HepG2 (cell line): ENCODE data around the gene USF2. TPM values are rescaled to one million over a fixed set of nuclear protein-coding genes. Genes with fewer than 3 reads are reported as not detected.

Source experiments
- AHR ChIP-seq: IDR thresholded peaks from 2 replicates; pipeline ENCODE4 v1.6.1; 2018; ENCODE audit warnings: missing genetic modification reagents, missing compliant biosample characterization
- ATF7-NPFF ChIP-seq: sonication (generic); formaldehyde crosslinking; IDR thresholded peaks from 2 replicates; pipeline ENCODE4 v1.8.1; 2023; ENCODE audit warnings: mild to moderate bottlenecking, low read depth, missing genetic modification reagents, moderate library complexity
- BHLHE40 ChIP-seq: IDR thresholded peaks from 2 replicates; pipeline ENCODE4 v1.6.1; 2011; ENCODE audit warnings: low read length, improper control_type of control experiment
- CREM ChIP-seq, 2 experiments: sonication (generic) in 1 of 2; formaldehyde crosslinking in 1 of 2; IDR thresholded peaks; 2 replicates each; pipeline versions ENCODE4 v1.4.0 to v1.6.1; 2016 to 2020; ENCODE audit warnings: antibody characterized with exemption in 1 of 2, mild to moderate bottlenecking in 1 of 2, missing genetic modification reagents in 1 of 2
- GABPB1 ChIP-seq: IDR thresholded peaks from 2 replicates; pipeline ENCODE4 v1.6.1; 2016; ENCODE audit warnings: mild to moderate bottlenecking, missing genetic modification reagents, moderate library complexity, missing compliant biosample characterization
- ISL2 ChIP-seq: sonication (generic); formaldehyde crosslinking; IDR thresholded peaks from 2 replicates; pipeline ENCODE4 v1.5.0; 2020; ENCODE audit warnings: missing genetic modification reagents
- KLF6 ChIP-seq: IDR thresholded peaks from 2 replicates; pipeline ENCODE4 v1.8.0; 2016; ENCODE audit warnings: missing biosample characterization, missing genetic modification reagents
- MYNN ChIP-seq: sonication (generic); formaldehyde crosslinking; IDR thresholded peaks from 2 replicates; pipeline ENCODE4 v1.4.0; 2020; ENCODE audit warnings: mild to moderate bottlenecking, low read depth, missing genetic modification reagents
- SMAD3 ChIP-seq: sonication (generic); formaldehyde crosslinking; IDR thresholded peaks from 2 replicates; pipeline ENCODE4 v1.4.0; 2020; ENCODE audit warnings: missing genetic modification reagents
- SMAD9 ChIP-seq: sonication (generic); formaldehyde crosslinking; IDR thresholded peaks from 2 replicates; pipeline ENCODE4 v1.5.1; 2020; ENCODE audit warnings: mild to moderate bottlenecking, missing genetic modification reagents
- SOX13 ChIP-seq, 3 experiments: fragments of 450-650 bp in 1 of 3; sonication (generic) in 1 of 3; formaldehyde crosslinking in 1 of 3; IDR thresholded peaks in 2 of 3; conservative IDR thresholded peaks in 1 of 3; 2 replicates each; pipeline versions ENCODE4 v1.5.0 to v1.6.1; 2016 to 2020; ENCODE audit warnings: antibody characterized with exemption in 1 of 3, mild to moderate bottlenecking in 1 of 3, missing compliant biosample characterization in 1 of 3, missing genetic modification reagents in 1 of 3, moderate library complexity in 1 of 3
- TEAD3 ChIP-seq: optimal IDR thresholded peaks from 2 replicates; pipeline ENCODE3; 2016; ENCODE audit warnings: borderline replicate concordance
- THAP11 ChIP-seq: IDR thresholded peaks from 2 replicates; pipeline ENCODE4 v1.6.1; 2016; ENCODE audit warnings: missing biosample characterization, missing genetic modification reagents
- ZNF225 ChIP-seq: sonication (generic); formaldehyde crosslinking; IDR thresholded peaks from 2 replicates; pipeline ENCODE4 v1.4.0; 2020; ENCODE audit warnings: mild to moderate bottlenecking, missing genetic modification reagents
- ZNF251 ChIP-seq: sonication (generic); formaldehyde crosslinking; IDR thresholded peaks from 2 replicates; pipeline ENCODE4 v1.9.0; 2021; ENCODE audit warnings: mild to moderate bottlenecking, missing genetic modification reagents
- ZNF674 ChIP-seq: sonication (generic); formaldehyde crosslinking; IDR thresholded peaks from 2 replicates; pipeline ENCODE4 v1.5.0; 2020; ENCODE audit warnings: low read depth, mild to moderate bottlenecking, missing genetic modification reagents
- polyA plus RNA-seq, 8 experiments: library from polyadenylated mRNA; depleted of rRNA in 3 of 8; stranded (reverse) in 7 of 8; unstranded in 1 of 8; fragments of >200 nt; fragmentation: Illumina TruSeq in 4 of 8; extraction: Trizol in 4 of 8; gene quantifications; 2 replicates each; pipeline versions ENCODE4 v1.2.1 to v1.2.3, GENCODE V29; 2011 to 2016; ENCODE audit warnings: low read depth in 4 of 8, missing spikeins in 1 of 8, mixed read lengths in 1 of 8; ENCODE audit not compliant: insufficient read depth in 1 of 8
- total RNA-seq, 5 experiments: library from RNA; depleted of rRNA; stranded (reverse); fragments of >200 nt; fragmentation: Illumina TruSeq; extraction: Trizol; gene quantifications; 2 replicates each; pipeline ENCODE4 v1.2.3, GENCODE V29; 2016; ENCODE audit warnings: low read depth in 1 of 5
- TF ChIP-seq, protein P1 (sequence below): sonication (generic); formaldehyde crosslinking; IDR thresholded peaks from 2 replicates; pipeline ENCODE4 v1.4.0; 2020; ENCODE audit warnings: missing genetic modification reagents
- TF ChIP-seq, protein P2 (sequence below): sonication (generic); formaldehyde crosslinking; IDR thresholded peaks from 2 replicates; pipeline ENCODE4 v1.5.0; 2020; ENCODE audit warnings: missing genetic modification reagents, mild to moderate bottlenecking, borderline replicate concordance
- TF ChIP-seq, protein P3 (sequence below): sonication (generic); formaldehyde crosslinking; IDR thresholded peaks from 2 replicates; pipeline ENCODE4 v1.4.0; 2020; ENCODE audit warnings: mild to moderate bottlenecking, missing genetic modification reagents
- TF ChIP-seq, protein P4 (sequence below): fragments of 450-650 bp; IDR thresholded peaks from 2 replicates; pipeline ENCODE4 v1.6.1; 2017; ENCODE audit warnings: mild to moderate bottlenecking

Gene USF2
- total and polyA plus RNA-seq, 2 of the 13 experiments (the other 11 are each of a cell fraction or from before 2014, with no cell fraction given), result 54.9 to 106 TPM

DNA sequence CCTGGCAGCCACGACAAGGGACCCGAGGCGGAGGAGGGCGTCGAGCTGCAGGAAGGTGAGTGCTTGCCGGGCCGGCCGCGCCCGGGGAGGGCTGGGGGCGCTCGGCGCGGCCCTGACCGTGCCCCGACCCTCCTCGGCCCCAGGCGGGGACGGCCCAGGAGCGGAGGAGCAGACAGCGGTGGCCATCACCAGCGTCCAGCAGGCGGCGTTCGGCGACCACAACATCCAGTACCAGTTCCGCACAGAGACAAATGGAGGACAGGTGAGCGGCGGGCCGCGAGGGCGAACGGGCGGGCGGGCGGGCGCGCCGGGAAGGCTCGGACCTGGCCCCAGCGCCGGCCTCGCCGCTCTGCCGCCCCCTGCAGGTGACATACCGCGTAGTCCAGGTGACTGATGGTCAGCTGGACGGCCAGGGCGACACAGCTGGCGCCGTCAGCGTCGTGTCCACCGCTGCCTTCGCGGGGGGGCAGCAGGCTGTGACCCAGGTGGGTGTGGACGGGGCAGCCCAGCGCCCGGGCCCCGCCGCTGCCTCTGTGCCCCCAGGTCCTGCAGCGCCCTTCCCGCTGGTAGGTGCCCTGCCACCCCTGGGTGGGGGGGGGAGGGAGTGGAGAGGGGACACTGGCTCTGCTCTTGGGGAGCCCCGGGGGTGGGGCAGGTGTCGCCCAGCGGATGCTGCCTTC lies 816 bp downstream of the USF2 start (continued):
- no peak for TF ChIP-seq SOX13 (IDR thresholded peaks at IDR 0.05)
- TF ChIP-seq SOX13 (CRISPR knock-in tag; conservative IDR thresholded peaks at IDR 0.05 in 1 of 2, IDR thresholded peaks at IDR 0.05 in 1 of 2), result peak in 1 of 2 experiments; percentile 18; a peak in 1 of 4 replicates
- TF ChIP-seq, protein P1, sequence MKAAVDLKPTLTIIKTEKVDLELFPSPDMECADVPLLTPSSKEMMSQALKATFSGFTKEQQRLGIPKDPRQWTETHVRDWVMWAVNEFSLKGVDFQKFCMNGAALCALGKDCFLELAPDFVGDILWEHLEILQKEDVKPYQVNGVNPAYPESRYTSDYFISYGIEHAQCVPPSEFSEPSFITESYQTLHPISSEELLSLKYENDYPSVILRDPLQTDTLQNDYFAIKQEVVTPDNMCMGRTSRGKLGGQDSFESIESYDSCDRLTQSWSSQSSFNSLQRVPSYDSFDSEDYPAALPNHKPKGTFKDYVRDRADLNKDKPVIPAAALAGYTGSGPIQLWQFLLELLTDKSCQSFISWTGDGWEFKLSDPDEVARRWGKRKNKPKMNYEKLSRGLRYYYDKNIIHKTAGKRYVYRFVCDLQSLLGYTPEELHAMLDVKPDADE (CRISPR knock-in tag), result 0 out of 2 replicates have a peak, but pooled peaks have one; percentile 30
- no peak for TF ChIP-seq ISL2 (CRISPR knock-in tag)
- TF ChIP-seq CREM (IDR thresholded peaks at IDR 0.05), result no peak
- no peak for TF ChIP-seq CREM (CRISPR knock-in tag; IDR thresholded peaks at IDR 0.05)
- peak; percentile 48 for TF ChIP-seq THAP11 (CRISPR knock-in tag)
- no peak for TF ChIP-seq MYNN (CRISPR knock-in tag)
- no peak for TF ChIP-seq SMAD9 (CRISPR knock-in tag)
- TF ChIP-seq, protein P2, sequence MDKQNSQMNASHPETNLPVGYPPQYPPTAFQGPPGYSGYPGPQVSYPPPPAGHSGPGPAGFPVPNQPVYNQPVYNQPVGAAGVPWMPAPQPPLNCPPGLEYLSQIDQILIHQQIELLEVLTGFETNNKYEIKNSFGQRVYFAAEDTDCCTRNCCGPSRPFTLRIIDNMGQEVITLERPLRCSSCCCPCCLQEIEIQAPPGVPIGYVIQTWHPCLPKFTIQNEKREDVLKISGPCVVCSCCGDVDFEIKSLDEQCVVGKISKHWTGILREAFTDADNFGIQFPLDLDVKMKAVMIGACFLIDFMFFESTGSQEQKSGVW (CRISPR knock-in tag), result no peak
- TF ChIP-seq ZNF225 (CRISPR knock-in tag), result no peak
- TF ChIP-seq ATF7-NPFF, result no peak
- peak; percentile 89 for TF ChIP-seq TEAD3
- TF ChIP-seq KLF6 (CRISPR knock-in tag), result no peak
- no peak for TF ChIP-seq ZNF251
- TF ChIP-seq AHR (CRISPR knock-in tag), result 0 out of 2 replicates have a peak, but pooled peaks have one; percentile 22
- no peak for TF ChIP-seq SMAD3
- TF ChIP-seq, protein P3, sequence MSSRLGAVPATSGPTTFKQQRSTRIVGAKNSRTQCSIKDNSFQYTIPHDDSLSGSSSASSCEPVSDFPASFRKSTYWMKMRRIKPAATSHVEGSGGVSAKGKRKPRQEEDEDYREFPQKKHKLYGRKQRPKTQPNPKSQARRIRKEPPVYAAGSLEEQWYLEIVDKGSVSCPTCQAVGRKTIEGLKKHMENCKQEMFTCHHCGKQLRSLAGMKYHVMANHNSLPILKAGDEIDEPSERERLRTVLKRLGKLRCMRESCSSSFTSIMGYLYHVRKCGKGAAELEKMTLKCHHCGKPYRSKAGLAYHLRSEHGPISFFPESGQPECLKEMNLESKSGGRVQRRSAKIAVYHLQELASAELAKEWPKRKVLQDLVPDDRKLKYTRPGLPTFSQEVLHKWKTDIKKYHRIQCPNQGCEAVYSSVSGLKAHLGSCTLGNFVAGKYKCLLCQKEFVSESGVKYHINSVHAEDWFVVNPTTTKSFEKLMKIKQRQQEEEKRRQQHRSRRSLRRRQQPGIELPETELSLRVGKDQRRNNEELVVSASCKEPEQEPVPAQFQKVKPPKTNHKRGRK (CRISPR knock-in tag), result no peak
- TF ChIP-seq BHLHE40, result peak; percentile 26; the same call in 1 of the 2 replicates
- TF ChIP-seq, protein P4, sequence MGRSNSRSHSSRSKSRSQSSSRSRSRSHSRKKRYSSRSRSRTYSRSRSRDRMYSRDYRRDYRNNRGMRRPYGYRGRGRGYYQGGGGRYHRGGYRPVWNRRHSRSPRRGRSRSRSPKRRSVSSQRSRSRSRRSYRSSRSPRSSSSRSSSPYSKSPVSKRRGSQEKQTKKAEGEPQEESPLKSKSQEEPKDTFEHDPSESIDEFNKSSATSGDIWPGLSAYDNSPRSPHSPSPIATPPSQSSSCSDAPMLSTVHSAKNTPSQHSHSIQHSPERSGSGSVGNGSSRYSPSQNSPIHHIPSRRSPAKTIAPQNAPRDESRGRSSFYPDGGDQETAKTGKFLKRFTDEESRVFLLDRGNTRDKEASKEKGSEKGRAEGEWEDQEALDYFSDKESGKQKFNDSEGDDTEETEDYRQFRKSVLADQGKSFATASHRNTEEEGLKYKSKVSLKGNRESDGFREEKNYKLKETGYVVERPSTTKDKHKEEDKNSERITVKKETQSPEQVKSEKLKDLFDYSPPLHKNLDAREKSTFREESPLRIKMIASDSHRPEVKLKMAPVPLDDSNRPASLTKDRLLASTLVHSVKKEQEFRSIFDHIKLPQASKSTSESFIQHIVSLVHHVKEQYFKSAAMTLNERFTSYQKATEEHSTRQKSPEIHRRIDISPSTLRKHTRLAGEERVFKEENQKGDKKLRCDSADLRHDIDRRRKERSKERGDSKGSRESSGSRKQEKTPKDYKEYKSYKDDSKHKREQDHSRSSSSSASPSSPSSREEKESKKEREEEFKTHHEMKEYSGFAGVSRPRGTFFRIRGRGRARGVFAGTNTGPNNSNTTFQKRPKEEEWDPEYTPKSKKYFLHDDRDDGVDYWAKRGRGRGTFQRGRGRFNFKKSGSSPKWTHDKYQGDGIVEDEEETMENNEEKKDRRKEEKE, result no peak
- TF ChIP-seq GABPB1 (CRISPR knock-in tag), result peak; percentile 66; the same call in 1 of the 2 replicates
- TF ChIP-seq ZNF674 (CRISPR knock-in tag), result 0 out of 2 replicates have a peak, but pooled peaks have one; percentile 18
